CD4-positive, alpha-beta T cell (primary cell): ENCODE data around the gene INAVA. TPM values are rescaled to one million over a fixed set of nuclear protein-coding genes. Genes with fewer than 3 reads are reported as not detected.
"Not testable (repeated sequence)": the region's sequence is repeated elsewhere in the genome, so short reads cannot be mapped to it uniquely, and the experiment has no call there.

Experiments
- ATAC-seq: fragments of 200-7000 bp; cut with Tn5 transposase; one replicate; pipeline ENCODE4 v1.10.0; 2022; ENCODE audit warnings: mild to moderate bottlenecking; ENCODE audit not compliant: poor library complexity
- CTCF ChIA-PET: fragments of 350-600 bp; sonication (Branson Sonifier 250); formaldehyde crosslinking; loops from one replicate; lab custom pipeline; 2021; ENCODE audit warnings: antibody characterized with exemption, inconsistent platforms; lab: Charles Lee
- POLR2A ChIA-PET: fragments of 350-600 bp; sonication (Branson Sonifier 250); formaldehyde crosslinking; loops from one replicate; lab custom pipeline; 2021; ENCODE audit warnings: antibody characterized with exemption, inconsistent platforms; lab: Charles Lee
- DNase-seq, 14 experiments: peaks; one replicate each; pipeline ENCODE4 v3.0.0-alpha.2; 2013 to 2020; ENCODE audit warnings: mixed read lengths in 2 of 14
- H3K27ac ChIP-seq, 2 donors: one replicate each; pipeline versions ENCODE4 v1.5.1 to v1.7.0; 2013; ENCODE audit warnings: low read length in 2 of 2, low read depth in 1 of 2, mild to moderate bottlenecking in 1 of 2
- H3K27me3 ChIP-seq, 2 experiments: 1 replicate in 1 of 2; 2 replicates in 1 of 2; pipeline versions ENCODE4 v1.6.1 to v1.7.0; 2013; ENCODE audit warnings: low read length in 2 of 2, control low read depth in 1 of 2, mild to moderate bottlenecking in 1 of 2, moderate library complexity in 1 of 2; ENCODE audit not compliant: insufficient read depth in 2 of 2, control insufficient read depth in 1 of 2
- H3K36me3 ChIP-seq: one replicate; pipeline ENCODE4 v1.6.1; 2013; ENCODE audit warnings: low read length, control low read depth; ENCODE audit not compliant: insufficient read depth
- H3K4me1 ChIP-seq: one replicate; pipeline ENCODE4 v1.6.1; 2013; ENCODE audit warnings: low read length, control low read depth; ENCODE audit not compliant: insufficient read depth
- H3K4me3 ChIP-seq: one replicate; pipeline ENCODE4 v1.5.1; 2013; ENCODE audit warnings: mild to moderate bottlenecking, low read length, moderate library complexity
- H3K9me3 ChIP-seq, 2 experiments: 1 replicate in 1 of 2; 2 replicates in 1 of 2; pipeline versions ENCODE4 v1.6.1 to v1.7.0; 2013; ENCODE audit warnings: low read length in 2 of 2, mild to moderate bottlenecking in 2 of 2, control low read depth in 1 of 2, moderate library complexity in 1 of 2; ENCODE audit not compliant: control insufficient read depth in 1 of 2, insufficient read depth in 1 of 2
- H3K27ac Mint-ChIP-seq: one replicate; pipeline ENCODE4 v1.8.0; 2020; ENCODE audit warnings: mixed read lengths
- H3K27me3 Mint-ChIP-seq: one replicate; pipeline ENCODE4 v1.8.0; 2021; ENCODE audit warnings: mixed read lengths
- H3K36me3 Mint-ChIP-seq: one replicate; pipeline ENCODE4 v1.8.0; 2021; ENCODE audit warnings: low read depth, mixed read lengths
- H3K4me1 Mint-ChIP-seq: one replicate; pipeline ENCODE4 v1.8.0; 2021; ENCODE audit warnings: low read depth, mixed read lengths
- H3K4me3 Mint-ChIP-seq: one replicate; pipeline ENCODE4 v1.8.0; 2020; ENCODE audit warnings: mild to moderate bottlenecking, mixed read lengths
- H3K9me3 Mint-ChIP-seq: one replicate; pipeline ENCODE4 v1.8.0; 2020; ENCODE audit warnings: mixed read lengths
- CTCF ChIP-seq: fragments of 200-600 bp; IDR thresholded peaks from one replicate; pipeline ENCODE4 v1.8.0; 2022; ENCODE audit warnings: antibody characterized with exemption, mild to moderate bottlenecking
- intact Hi-C, 2 experiments: fragments of 100-400 bp; cut with DNase I in 1 of 2; cut with micrococcal nuclease in 1 of 2; formaldehyde crosslinking; loops; one replicate each; pipeline versions ENCODE4 v1.15.1 to v1.9.0; 2023 to 2025; cut with DNase I, micrococcal nuclease
- total RNA-seq, 174 experiments: library from RNA in 2 of 174; stranded (reverse) in 2 of 174; gene quantifications; one replicate each; pipeline ENCODE4 v1.2.3 and lab custom pipeline; 2021 to 2026

The INAVA gene
- total RNA-seq, 2 experiments from 2014 or later: 0.22 TPM; not detected in 1

- H3K9me3 Mint-ChIP-seq: no peaks in the 10 kb centered on the region
- intact Hi-C loops: no loop called here
- no peaks in the 10 kb centered on the region for H3K4me1 Mint-ChIP-seq
- no peak overlapping the region for H3K4me3 ChIP-seq
- no peak for DNase-seq
- ChIA-PET POLR2A (no interaction called here), CTCF (interaction anchor here (1.6 kb wide), 1 partner anchor 13 kb away, joined by 4 read pairs; no protein-coding TSS in a partner anchor)
- no peak overlapping the region for H3K4me3 Mint-ChIP-seq
- H3K9me3 ChIP-seq: no peaks in the 10 kb centered on the region
- no peaks in the 10 kb centered on the region for H3K36me3 ChIP-seq
- H3K4me1 ChIP-seq: no peaks in the 10 kb centered on the region
- H3K27me3 ChIP-seq: no peaks in the 10 kb centered on the region
- H3K36me3 Mint-ChIP-seq: no peaks in the 10 kb centered on the region
- H3K27ac Mint-ChIP-seq: no peak overlapping the region
- no peak overlapping the region for H3K27ac ChIP-seq
- no peak for ATAC-seq
- no peak for TF ChIP-seq CTCF
- H3K27me3 Mint-ChIP-seq: no peaks in the 10 kb centered on the region
These were observed 64.8 kb downstream of the INAVA start for GRCh38 chr1:200959411-200959921.

GRCh38 chr1:200960236-200960947 lies 65.7 kb downstream of the INAVA start:
- H3K36me3 ChIP-seq: no peaks in the 10 kb centered on the region
- Mint-ChIP-seq H3K27ac (no peak overlapping the region), H3K4me3 (no peak overlapping the region), H3K27me3 (no peaks in the 10 kb centered on the region), H3K4me1 (no peaks in the 10 kb centered on the region), H3K36me3 (peaks cover 4% of the 10 kb centered on the region), H3K9me3 (no peaks in the 10 kb centered on the region)
- no peak for TF ChIP-seq CTCF
- H3K4me1 ChIP-seq: no peaks in the 10 kb centered on the region
- no peaks in the 10 kb centered on the region for H3K27me3 ChIP-seq
- intact Hi-C loops: no loop called here
- no peak overlapping the region for H3K27ac ChIP-seq
- no peaks in the 10 kb centered on the region for H3K9me3 ChIP-seq
- DNase-seq (no peak), ATAC-seq (no peak)
- ChIA-PET POLR2A (no interaction called here), CTCF (interaction anchor here (1.6 kb wide), 1 partner anchor 12 kb away, joined by 4 read pairs; no protein-coding TSS in a partner anchor)
- no peak overlapping the region for H3K4me3 ChIP-seq

DNA sequence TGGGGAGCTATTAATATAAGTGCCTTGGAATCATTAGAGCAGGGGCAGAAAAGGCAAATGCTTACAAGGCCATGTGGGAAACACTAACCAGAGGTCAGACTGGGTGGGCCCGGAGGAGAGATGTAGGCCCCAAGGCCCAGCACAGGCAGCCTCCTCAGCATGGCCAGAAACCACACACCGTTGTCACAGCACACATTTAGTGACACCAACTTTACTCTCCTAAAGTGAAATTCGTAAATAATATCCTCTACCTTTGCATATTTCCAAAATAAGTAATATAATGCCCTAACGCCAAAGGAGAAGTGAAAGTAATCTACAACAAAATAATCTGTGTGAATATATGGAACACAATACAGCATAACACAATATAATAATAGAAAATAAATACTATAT lies 66.2 kb downstream of the INAVA start:
- ChIA-PET CTCF (interaction anchor here (1.6 kb wide), 1 partner anchor 11 kb away, joined by 4 read pairs; no protein-coding TSS in a partner anchor), POLR2A (no interaction called here)
- H3K9me3 Mint-ChIP-seq: no peaks in the 10 kb centered on the region
- Histone ChIP-seq H3K9me3 (no peaks in the 10 kb centered on the region), H3K4me3 (no peak overlapping the region), H3K4me1 (no peaks in the 10 kb centered on the region), H3K27ac (no peak overlapping the region), H3K36me3 (no peaks in the 10 kb centered on the region), H3K27me3 (no peaks in the 10 kb centered on the region)
- H3K27me3 Mint-ChIP-seq: no peaks in the 10 kb centered on the region
- peaks cover 4% of the 10 kb centered on the region for H3K36me3 Mint-ChIP-seq
- no peaks in the 10 kb centered on the region for H3K4me1 Mint-ChIP-seq
- no peak overlapping the region for H3K27ac Mint-ChIP-seq
- no peak overlapping the region for H3K4me3 Mint-ChIP-seq
- DNase-seq (no peak), ATAC-seq (no peak)
- intact Hi-C loops: no loop called here
- TF ChIP-seq CTCF: no peak

GRCh38 chr1:200962151-200962550 lies 67.5 kb downstream of the INAVA start:
- H3K4me3 Mint-ChIP-seq, H3K27ac Mint-ChIP-seq, H3K27ac ChIP-seq, H3K9me3 Mint-ChIP-seq, H3K36me3 Mint-ChIP-seq, DNase-seq, H3K4me1 ChIP-seq, H3K36me3 ChIP-seq, H3K9me3 ChIP-seq, H3K27me3 ChIP-seq, ATAC-seq, POLR2A ChIA-PET, H3K4me3 ChIP-seq, H3K27me3 Mint-ChIP-seq, CTCF ChIA-PET, intact Hi-C loops, H3K4me1 Mint-ChIP-seq: not testable (repeated sequence)
